ENCODE measurements around the gene GALNT6.

DNA sequence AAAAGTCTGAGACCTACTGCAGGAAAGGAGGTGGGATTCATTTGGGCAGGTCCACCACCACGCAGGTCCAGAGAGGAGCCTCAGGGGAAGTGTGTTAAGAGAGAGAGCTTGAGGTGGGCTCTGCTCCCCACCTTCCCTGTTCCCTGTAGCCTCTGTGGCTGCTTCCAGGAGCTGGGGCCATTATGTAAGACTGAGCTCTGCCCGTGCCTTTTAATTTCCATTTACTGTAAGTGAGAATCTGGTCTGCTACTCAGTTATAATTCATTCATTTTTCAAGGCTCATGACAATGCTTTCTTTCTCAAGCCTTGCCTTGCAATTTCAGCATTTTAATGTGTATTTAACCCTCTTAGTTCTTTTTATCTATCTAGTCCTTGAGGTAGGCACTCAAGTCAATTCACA lies 41.7 kb upstream of the GALNT6 start:
- TF ChIP-seq EZH2 (IDR thresholded peaks at IDR 0.05; ENCODE audit: insufficient read depth, poor library complexity, severe bottlenecking) (no peak), EZH2phosphoT487 (IDR thresholded peaks at IDR 0.05; ENCODE audit: insufficient read depth, low read depth) (no peak)

All from GM23248 (cell line).